Uterus (tissue), 2 donors: ENCODE results near the gene CTDP1.

ENCODE experiments used
- CTCF ChIP-seq, 4 experiments: fragments of 200-600 bp in 2 of 4; fragments of 450-650 bp in 2 of 4; sonication (generic) in 2 of 4; IDR thresholded peaks; one replicate each; pipeline ENCODE4 v1.5.1; 2016 to 2019; ENCODE audit warnings: antibody characterized with exemption in 4 of 4, mild to moderate bottlenecking in 2 of 4, moderate library complexity in 1 of 4
- POLR2A ChIP-seq, 2 donors: fragments of 450-650 bp; IDR thresholded peaks; one replicate each; pipeline ENCODE4 v1.6.1; 2016; ENCODE audit warnings: antibody characterized with exemption in 2 of 2, mild to moderate bottlenecking in 1 of 2, moderate library complexity in 1 of 2

- TF ChIP-seq CTCF (IDR thresholded peaks at IDR 0.05) (no peak), POLR2A (IDR thresholded peaks at IDR 0.05) (no peak)
Measured at GRCh38 chr18:79737426-79737825, 57.8 kb downstream of the CTDP1 start.
